ENCODE results near the gene GPR89A.
"Not testable (repeated sequence)": the region's sequence is repeated elsewhere in the genome, so short reads cannot be mapped to it uniquely, and the experiment has no call there.

Gene GPR89A

DNA sequence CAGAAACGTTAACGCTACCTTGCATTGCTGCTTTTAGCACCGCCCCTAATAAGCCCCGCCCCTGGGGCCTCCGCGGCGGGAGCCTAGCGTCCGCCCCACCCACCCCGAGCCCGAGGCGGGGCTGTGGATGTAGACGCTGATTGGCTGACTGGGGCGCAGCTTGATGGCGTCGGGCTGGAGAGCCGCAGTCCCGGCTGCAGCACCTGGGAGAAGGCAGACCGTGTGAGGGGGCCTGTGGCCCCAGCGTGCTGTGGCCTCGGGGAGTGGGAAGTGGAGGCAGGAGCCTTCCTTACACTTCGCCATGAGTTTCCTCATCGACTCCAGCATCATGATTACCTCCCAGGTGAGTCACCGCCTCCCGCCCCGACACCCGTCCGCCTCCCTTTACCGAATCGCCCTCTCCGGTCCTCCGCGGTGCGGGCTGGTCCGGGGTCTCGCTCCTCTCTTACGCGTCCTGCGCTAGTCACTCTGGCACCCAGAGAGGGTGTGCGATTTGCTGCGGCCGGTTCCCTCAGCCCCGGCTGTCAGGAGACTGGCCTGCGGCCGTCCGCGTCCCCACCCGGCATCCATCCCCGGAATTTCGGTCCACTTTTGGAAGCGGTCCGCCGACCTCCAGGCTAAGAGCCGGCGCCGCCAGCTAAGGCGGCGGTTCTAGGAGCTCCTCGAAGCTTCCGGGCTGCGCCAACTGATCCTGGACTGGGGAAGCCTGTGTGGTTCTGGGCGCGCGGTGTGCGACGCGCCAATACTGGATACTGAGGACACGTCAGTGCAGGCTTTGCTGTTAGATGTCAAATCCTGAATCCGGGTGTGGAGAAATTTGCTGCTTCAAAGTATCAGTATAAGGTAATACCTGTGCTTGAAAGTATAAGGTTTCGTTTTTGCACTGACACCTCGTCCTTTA, at the start of gene GPR89A:
TSS of gene GPR89A (plus strand) at position 156 of the 901 bp plus-strand sequence. CDS start at position 302, 146 bp downstream.
- DNase-seq = peak; percentile 86

DNA sequence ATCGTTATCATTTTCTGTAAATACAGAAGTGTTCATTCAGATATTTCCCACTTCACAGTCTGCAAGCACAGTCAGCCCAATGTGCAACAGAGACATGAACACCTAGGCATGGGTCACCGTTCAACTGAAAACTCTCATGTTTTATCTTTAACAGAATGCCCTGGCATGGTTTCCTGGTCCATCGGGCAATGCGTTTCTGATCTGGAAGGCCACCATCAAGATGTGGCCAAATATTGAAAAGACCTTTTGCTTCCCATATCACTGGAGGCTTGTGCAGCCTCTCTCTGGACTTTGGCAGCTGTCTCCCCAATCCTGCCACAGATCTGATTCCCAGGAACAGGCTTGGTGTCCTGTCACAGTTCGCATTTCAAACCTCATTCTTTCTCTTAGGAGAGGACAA, 21.0 kb upstream of the GPR89A start:
- not testable (repeated sequence) for DNase-seq

DNA sequence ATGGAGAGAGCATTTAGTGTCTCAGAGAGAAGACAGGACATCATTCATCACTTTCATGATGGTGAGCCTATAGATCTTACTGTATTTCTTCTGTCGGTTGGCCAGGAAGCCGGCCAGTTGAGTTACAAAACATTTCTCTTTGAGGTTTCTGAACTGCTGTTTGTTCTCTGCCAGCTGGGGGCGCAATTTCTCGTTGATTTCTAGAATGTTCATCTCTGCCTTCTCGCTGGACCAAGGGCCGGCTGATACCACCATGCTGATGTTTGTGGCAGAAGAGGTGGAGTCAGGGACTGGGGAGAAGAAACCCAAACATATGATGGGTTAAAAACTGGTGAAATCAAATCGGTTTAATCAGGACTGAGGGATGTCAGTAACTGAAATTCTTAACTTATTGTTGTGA, 17.0 kb upstream of the GPR89A start:
- not testable (repeated sequence) for DNase-seq

DNA sequence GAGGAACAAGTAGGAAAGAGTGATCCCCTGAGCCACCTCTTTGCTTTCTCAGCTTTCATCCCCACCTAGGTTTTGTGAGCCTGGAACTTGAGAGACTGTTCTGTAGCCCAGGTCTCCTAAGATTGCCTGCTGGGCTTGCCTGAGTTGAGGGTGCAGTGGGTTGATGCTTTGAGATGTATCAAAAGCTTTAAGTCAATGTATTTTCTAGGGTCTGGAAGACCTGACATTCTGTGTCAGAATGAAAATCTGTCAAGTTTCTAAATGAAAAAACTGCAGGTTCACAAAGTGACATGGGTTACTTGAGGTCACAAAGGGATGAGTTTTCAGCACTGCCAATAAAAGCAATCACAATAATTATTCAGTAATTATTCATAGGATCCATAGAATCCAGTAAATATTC, 15.4 kb upstream of the GPR89A start:
- not testable (repeated sequence) for DNase-seq

DNA sequence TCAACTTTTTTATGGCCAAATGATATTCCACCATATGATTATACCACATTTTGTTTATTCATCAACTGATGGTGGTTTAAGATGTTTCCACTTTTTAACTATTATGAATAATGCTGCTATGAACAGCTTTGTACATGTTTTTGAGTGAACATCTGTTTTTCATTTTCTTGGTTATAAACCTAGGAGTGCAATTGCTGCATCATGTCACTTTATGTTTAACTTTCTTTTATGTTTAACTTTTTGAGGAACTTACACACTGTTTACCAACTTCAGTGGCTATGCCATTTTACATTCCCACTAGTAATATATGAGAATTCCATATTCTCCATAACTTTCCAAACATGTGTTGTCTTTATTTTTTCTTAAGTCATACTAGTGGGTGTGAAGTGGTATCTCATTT, 12.4 kb upstream of the GPR89A start:
- DNase-seq = not testable (repeated sequence)

DNA sequence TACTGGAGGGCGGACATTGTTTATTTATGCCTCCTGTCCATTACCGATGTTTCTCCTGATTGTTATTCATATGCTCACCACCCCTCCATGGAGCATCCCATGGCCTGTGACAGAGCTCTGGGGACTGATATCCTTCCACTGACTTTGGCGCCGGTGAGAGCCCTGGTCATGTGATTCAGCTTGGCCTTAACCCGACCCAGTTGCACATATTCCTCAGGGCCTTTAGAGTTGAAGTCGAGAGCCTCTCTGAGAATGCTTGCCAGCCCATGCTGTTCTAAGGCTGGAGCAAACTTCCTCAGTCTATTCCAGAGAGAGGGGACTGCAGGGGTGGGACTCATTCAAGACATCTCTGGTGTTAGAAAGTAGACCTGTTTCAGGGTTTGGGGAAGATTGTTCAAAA, 11.6 kb upstream of the GPR89A start:
- DNase-seq = not testable (repeated sequence)

DNA sequence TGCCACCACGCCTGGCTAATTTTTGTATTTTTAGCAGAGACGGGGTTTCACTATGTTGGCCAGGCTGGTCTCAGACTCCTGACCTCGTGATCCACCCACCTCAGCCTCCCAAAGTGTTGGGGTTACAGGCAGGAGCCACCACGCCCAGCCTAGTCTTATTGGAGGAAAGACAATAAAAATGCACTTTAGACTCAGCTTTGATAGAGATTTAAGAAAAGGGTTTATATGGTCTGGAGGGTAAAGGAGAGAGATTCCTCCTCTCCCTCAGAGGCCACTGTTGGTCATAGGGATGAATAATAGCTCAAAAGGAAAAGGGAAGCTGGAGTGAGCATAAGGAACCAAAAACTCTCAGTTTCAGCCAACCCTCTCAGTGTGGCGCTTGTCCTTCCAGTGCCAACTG, 8.4 kb upstream of the GPR89A start:
- peak; percentile 82 for DNase-seq

DNA sequence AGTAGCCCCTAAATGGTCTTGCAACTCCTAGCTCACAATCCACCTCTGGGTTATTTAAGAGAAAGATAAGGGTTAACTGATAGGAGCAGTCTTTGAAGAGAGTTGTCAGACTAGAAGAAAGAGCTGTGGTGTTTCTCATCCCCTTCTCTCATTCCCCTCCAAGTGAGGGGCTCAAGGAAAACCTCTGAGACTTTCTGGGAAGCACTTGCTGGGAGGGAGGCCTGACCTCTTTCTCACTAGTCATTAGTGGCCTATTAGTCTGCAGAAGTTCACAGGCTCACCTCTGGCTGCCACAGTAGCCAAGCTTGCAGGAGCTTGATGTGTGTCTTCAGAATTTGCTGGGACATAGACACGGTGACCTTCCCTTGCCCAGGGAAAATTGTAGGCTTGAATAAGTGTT, 6.2 kb upstream of the GPR89A start:
- no peak for DNase-seq

DNA sequence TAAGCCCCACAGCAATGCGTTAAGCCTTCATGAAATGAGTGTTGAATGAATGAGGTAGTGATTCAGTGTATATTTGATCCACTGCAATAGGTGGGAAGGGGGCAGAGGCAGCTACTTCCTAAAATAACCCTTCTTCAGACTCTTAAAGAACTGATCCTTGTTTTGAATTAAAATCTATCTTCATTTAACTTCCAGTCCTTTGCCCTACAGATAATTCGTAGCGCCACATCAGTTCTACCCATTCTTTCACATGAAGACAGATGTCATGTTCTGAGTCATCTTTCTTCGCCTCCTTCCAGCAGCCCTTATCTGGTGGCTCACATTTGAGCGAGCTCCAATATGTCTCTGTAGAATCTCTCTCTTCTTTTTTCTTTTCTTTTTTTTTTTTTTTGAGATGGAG, 948 bp upstream of the GPR89A start:
- DNase-seq = not testable (repeated sequence)

DNA sequence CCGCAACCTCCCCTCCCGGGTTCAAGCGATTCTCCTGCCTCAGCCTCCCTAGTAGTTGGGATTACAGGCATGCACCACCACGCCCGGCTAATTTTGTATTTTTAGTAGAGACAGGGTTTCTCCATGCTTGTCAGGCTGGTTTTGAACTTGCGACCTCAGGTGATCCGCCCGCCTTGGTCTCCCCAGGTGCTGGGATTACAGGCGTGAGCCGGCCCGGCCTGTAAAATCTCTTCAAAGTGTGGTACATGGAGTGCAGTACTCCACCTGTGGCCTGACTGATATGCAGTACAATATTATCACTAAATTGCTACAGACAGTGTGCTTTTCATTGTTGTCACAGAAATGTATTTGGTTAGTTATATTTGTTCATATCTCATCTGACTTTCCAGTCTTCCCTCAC, 499 bp upstream of the GPR89A start:
- not testable (repeated sequence) for DNase-seq

DNA sequence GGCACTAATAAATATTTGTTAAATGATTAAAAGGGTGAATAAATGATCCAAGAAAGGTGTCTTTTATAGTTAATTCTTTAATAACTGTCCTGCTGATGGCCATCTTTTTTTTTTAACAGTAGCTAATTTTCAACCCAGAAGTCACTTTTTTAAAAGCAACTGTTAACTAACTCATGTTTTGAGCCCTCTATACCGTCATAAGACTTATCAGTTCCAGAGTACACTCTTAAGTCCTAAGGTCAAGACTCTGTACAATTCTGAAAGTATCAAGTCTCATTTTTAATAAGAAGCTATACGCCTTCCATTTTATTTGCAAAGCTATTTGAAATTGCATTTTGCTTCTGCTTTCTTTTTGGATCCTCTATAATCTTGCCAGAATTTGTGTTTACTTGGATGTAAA, 3.0 kb downstream of the GPR89A start:
- DNase-seq = not testable (repeated sequence)

DNA sequence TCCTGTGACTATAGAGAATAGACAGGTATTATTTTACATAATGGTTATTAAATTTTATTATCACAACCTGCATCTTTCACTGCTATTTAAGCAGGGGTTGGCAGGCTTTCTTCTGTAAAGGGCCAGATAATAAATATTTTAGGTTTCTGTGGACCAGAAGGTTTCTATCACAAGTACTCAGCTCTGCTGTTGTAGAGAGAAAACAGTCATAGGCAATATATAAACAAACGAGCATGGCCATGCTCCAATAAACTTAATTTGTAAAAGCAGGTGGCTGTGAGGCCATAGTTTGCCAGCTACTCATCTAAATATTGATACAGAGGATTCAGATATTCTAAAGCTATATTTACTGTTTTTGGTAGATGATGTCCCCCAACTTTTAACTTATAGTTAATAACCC, 12.3 kb downstream of the GPR89A start:
- DNase-seq = not testable (repeated sequence)

DNA sequence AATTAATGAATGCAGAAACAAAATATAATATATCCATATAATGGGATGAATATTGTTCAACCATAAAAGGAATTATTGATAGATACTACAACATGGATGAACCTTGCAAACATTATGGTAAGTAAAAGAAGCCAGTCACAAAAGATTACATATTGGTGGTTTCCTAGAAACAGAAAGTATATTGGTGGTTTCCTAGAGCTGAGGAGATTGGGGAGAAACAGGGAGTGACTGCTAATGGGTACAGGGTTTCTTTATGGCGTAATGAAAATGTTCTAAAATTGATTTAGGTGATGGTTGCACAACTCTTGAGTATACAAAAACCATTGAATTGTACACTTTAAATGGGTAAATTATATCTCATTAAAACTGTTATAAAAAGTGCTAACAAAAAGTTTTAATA, 14.4 kb downstream of the GPR89A start:
- DNase-seq = not testable (repeated sequence)

DNA sequence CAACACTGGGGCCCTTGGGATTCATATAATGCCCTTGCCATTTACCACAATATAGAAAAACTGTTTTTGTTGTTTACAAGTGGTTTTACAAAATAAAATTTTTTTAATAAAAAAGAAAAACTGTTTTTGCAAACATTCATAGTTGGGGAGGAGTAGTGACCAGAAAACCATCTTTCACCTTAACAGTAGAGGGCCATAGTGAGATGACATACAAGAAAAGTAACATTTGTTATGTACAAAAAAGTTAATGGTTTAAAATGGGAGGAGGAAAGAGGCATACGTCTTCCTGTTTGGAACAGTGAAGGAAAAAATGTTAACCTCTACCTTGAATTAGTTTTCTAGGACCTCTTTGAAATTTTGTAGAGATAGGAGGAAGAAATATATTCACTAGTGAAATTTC, 28.4 kb downstream of the GPR89A start:
- DNase-seq = not testable (repeated sequence)

DNA sequence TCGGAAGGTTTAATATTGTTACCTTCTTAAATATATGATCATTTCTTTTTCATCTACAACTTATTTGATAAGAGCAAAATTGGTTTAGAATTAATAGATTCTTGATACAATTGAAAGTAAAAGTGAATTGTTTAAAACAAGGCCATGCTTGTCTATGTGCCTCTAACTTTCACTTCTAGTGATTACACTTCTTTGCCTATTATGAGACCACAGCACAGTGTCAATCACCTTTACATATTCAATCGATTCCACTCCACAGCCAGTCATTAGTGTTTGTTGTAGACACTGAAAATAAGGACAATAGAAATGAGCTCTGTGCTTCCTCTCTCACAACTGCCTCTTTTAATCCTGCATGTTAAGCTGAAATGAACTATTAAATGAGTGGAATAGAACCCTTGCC, 34.1 kb downstream of the GPR89A start:
- not testable (repeated sequence) for DNase-seq

DNA sequence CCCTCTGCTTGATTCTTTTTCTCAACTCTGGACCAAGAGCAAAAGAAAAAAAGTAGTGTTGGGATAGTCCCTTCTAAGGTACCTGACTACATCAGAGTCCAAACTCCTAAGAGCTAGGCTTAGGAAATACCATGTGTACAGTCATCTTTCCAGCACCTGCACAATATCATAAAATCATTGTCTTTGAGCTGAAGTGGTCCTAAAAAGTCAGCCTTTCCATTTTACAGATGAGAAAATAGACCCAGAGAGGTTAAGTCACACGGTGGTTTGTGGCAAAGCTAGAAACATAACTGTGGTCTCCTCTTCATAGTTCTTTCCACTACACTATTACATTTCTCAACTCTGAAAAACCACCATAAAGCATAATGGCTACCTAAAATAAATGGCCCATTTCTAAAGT, 36.2 kb downstream of the GPR89A start:
- DNase-seq = not testable (repeated sequence)

DNA sequence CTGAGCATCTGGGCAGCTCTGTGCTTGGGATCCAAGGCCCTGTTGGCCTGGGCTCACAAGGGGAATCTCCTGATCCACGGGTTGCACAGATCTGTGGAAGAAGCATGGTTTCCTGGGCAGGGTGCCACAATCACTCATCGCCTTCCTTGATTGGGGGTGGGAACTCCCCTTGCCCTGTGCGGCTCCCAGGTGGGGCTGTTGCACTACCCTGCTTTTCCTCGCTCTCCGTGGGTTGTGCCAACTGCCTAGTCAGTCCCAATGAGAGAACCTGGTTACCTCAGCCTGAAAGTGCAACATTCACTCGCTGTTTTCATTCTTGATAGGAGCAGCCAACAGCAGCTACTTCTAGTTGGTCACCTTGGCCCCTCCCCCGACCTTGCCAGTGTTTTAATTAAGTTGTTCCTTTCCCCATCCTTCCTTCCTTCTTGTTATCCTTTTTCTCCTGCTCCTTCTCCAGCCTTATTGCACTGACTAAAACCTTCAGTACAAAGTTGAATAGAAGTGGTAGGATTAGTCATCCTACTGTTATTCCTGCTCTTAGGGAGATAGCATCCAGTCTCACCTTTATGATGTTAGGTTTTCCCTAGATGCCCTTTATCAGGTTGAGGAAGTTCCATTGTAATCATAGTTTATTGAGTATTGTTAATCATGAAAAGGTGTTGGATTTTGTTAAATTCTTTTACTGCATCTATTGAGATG, 48.6 kb downstream of the GPR89A start:
- DNase-seq = not testable (repeated sequence)

DNA sequence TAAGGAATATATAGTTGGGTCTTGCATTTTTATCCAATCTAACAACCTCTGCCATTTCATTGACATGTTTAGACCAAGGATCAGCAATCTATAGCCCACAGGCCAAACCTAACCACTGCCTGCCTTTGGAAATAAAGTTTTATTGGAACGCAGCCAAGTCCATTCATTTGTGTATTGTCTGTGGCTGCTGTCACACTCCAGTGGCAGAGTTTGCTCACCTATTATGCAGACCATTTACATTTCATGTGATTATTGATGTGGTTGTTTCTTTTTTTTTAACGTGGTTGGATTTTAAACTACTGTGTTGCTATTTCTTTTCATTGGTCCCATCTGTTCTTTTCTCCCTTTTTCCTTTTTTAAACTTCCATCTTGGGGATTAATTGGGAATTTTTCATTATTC, 54.7 kb downstream of the GPR89A start:
- DNase-seq = not testable (repeated sequence)

DNA sequence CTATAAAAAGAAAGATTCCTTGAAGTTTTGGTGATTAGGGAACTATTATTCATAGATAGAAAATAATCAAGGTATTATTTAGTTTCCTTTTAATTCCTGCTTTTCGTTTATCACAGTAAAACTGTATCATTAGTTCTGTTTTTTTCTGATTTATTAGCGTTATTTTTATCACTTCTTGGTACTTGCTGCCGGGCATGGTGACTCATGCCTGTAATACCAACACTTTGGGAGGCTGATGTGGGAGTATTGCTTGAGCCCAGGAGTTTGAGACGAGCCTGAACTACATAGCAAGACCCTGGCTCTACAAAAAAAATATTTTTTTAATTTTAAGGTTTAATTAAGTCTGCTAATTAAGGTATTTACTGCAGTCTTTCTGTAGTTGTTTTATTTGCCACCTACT, 57.2 kb downstream of the GPR89A start:
- not testable (repeated sequence) for DNase-seq

DNA sequence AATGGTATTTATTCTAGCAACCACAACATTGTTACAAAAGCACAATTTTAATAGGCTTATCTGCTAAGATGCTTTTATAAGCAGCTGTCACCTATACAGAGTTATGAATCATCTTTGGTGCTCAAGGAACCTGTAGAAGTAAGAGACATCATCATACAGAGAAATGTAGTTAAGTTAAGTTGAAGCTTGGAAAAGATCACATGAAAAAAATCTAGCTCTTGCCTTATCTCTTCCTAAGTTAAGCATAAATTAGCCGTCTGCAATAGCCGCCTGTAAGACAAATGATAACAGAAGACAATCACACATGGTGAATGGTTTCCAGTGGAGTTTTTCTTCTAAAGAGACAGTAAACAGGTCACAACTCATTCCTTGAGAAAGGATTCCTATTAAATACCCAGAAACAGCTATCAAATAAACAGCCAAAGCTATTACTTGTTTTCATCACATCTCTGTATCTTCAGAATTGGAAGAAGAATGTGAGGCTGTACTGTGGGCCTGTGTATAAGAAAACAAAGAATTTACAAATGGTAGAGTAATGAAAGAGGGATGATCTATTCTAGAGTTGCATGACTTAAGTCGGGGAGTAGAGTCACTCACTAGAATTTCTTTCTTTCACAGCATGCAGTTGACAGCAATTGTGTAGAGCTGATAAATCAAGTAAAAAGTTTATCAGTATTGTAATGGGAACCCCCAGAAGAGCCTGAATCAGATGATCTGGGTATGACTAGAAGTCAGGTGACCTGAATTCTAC, 63.4 kb downstream of the GPR89A start:
- not testable (repeated sequence) for DNase-seq

DNA sequence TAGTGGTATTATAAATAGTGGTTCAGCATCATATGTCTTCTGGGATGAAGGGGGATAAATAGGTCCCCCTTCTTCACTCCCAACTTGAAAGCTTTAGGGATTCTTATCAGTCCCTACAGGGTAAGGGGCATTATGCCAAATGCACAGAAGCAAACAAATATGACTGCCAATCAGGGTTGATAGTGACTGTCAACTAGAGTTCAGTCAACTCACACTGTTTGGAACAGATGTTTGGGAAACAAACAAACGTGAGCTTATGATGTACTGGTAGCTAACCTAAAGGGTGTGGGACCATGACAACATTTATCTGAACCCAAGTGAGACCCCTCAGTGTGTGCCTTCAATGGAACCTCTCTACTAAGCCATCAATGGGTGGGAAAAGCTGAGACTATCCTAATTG, 65.4 kb downstream of the GPR89A start:
- DNase-seq = not testable (repeated sequence)

DNA sequence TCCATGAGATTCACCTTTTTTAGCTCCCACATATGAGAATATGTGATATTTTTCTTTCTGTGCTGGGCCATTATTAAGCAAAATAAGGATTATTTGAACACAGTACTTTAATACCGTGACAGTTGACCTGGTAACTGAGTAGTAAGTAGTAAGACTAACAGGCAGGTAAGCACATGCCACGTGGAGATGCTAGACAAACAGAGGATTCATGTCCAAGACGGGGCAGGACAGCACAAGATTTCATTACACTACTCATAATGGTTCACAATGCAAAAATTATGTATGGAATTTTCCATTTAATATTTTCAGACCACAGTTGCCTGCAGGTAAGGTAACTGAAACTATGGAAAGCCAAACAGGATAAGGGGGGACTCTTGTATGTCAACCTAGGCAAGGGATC, 77.1 kb downstream of the GPR89A start:
- not testable (repeated sequence) for DNase-seq

DNA sequence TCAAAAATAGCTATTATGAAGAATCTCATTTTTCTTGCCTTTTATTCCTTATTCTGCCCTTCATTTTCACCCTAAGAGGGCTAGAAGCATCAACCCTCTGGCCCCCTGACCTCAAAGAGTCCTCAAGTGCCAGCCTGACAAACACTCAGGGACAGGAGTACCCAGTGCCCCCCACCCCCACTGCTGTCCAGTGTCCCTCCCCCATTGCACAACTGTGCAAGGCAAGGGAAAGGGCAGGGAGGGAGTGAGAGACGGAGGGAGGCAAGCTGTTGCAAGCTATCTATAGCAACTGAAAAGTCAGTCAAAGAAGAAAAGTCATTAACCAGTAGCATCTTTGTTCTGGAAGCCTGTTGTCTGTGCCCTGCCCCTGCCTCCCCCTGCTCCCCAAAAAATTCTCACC, 78.3 kb downstream of the GPR89A start:
- DNase-seq = not testable (repeated sequence)
